Skin epidermis (tissue), 12 donors: ENCODE measurements around the gene HNRNPK.
A peak's percentile ranks its signal among the peaks of the same experiment; 100 is the strongest.

Experiments
- H3K27ac ChIP-seq, 21 experiments: fragments of 200-600 bp; sonication (generic) in 11 of 21; one replicate each; pipeline ENCODE4 v1.5.0; 2020; ENCODE audit warnings: mild to moderate bottlenecking in 3 of 21, inconsistent platforms in 2 of 21, moderate library complexity in 2 of 21
- H3K4me3 ChIP-seq, 7 experiments: fragments of 200-600 bp; sonication (generic) in 2 of 7; one replicate each; pipeline ENCODE4 v1.5.0; 2020; ENCODE audit warnings: inconsistent platforms in 2 of 7, mild to moderate bottlenecking in 2 of 7, moderate library complexity in 1 of 7

HNRNPK gene

DNA sequence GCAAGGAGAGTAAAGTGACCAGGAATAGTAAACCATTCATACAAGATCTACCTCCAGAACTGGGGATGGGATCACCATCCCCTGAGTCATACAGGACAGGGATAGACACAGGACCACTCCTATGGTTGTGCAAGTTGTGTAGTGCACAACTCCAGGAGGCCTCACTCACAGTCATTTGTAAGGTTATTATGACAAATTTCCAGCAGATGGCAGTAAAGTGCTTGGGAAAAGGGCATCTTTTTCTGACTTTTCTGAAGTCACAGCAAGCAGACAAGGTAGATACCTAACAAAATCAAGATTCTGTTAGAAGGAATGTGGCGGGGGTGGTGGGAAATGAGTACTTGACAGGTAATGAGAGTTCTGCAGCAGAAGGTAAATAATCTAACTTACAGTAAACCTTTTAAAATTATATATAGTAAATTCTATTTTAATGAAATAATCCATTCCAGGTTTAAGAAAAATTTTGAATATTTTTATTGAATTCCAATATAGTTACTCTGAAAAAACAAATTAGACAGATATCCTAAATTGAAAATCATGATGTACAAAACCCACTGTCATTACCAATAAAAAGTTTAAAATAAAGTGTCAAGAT lies 42.1 kb downstream of the HNRNPK start:
- H3K27ac ChIP-seq: no peak overlapping the region
- H3K4me3 ChIP-seq: no peak overlapping the region

DNA sequence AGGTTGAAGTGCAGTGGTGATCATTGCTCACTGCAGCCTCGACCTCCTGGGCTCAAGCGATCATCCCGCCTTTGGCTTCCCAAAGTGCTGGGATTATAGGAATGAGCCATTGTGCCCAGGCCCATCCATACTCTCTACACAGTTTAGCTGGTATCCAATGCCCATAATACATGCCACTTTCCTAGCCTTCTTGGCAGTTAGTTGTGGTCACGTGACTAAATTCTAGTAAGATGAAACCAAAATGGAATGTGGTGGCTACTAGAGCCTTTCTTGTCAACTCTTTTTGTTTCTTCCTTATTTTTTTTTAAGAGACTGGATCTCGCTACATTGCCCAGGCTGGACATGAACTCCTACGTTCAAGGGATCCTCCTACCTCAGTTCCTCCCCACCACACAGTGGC lies 43.5 kb downstream of the HNRNPK start:
- H3K4me3 ChIP-seq: no peak overlapping the region

DNA sequence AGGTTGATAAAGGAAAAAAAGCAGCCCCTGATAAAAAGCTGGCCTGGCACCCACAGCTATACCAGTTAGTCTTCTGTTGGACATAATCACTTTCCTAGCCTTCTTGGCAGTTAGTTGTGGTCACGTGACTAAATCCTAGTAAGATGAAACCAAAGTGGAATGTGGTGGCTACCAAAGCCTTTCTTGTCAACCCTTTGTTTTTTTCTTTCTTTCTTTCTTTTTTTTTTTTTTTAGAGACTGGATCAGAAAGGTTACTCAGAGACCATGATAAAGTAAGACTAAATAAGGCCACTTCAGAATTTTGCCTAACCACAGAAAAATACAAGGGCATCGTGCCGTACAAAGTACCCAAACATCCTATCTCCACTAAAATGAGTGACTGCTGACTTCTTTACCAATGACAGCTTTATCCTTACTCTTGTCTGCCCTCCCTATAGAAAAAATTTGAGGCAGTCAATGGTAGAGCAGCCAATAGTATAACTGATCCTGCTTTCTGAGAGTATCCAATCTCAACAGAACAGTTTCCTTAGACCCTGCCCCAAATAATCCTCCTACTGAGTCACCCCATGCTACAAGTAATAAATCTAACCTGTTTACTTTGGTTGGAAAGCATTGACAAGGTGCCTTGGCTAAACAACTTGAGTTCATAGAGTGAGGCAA lies 44.6 kb downstream of the HNRNPK start:
- Histone ChIP-seq H3K27ac (peak overlapping the region in 2 of 21 experiments; percentile 31 to 54), H3K4me3 (no peak overlapping the region)

More for the DNA sequence above, 43.5 kb downstream of the HNRNPK start:
- H3K27ac ChIP-seq: no peak overlapping the region

DNA sequence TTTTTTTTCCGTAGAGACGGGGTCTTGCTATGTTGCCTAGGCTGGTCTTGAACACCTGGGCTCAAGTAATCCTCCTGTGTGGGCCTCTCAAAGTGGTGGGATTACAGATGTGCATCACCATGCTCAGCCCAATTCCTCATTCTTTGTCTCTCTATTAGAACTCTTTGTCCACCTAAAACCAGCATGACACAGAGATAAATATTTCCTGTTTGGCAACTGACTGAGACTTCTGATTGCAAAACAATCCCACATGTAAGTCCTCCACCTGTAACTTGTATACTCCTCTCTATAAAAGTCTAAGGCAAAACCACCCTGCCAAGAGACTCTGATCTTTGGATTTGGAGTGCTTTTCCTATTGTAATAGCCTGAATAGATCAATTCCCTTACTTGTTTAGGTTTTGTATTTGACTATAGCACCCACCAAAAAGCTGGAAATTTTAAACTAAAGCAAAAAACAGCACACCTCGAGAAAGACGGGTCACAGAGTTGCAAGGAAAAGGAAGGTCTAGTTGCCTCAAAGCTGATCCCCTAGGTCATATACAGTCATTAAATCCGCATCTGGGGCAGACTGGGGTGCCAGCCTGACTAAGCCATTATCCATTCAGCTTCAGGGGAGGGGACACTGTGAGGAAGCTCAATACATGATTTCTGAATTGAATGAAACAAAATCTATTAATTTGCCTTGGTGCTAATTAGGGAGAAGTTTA lies 45.3 kb downstream of the HNRNPK start:
- Histone ChIP-seq H3K27ac (peak overlapping the region in 2 of 21 experiments; percentile 31 to 54), H3K4me3 (no peak overlapping the region)

DNA sequence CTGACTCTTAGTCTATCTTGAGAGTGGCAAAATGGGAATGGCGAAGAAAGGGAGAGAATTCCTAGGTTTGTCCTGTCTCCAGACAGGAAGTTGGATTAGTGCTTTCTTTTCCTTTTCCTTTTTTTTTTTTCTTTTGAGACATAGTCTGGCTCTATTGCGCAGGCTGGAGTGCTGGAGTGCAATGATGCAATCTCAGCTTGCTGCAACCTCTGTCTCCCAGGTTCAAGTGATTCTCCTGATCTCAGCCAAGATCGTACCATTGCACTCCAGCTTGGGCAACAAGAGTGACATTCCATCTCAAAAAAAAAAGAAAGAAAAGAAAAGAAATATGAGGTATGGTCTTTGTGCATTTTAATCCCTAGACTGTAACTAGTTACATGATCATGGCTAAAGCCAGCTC lies 46.2 kb downstream of the HNRNPK start:
- H3K27ac ChIP-seq: peak overlapping the region in 1 of 21 experiments; percentile 54
- no peak overlapping the region for H3K4me3 ChIP-seq

DNA sequence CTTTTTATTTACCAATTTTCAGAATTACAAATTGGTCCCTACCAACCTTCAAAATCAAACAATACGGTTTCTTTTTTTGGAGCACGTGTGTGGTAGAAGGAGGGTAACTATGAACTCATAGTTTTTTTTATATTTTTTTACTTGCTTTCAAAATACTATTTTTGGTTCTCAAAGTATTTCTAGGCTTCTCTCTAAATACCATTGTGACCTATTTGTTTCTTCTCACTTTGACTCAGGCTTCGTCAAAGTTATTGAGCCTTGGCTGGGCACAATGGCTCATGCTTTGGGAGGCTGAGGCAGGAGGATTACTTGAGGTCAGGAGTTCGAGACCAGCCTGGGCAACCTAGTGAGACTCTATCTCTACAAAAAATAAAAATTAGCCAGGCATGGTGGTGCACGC lies 47.2 kb downstream of the HNRNPK start:
- no peak overlapping the region for H3K4me3 ChIP-seq
- no peak overlapping the region for H3K27ac ChIP-seq

DNA sequence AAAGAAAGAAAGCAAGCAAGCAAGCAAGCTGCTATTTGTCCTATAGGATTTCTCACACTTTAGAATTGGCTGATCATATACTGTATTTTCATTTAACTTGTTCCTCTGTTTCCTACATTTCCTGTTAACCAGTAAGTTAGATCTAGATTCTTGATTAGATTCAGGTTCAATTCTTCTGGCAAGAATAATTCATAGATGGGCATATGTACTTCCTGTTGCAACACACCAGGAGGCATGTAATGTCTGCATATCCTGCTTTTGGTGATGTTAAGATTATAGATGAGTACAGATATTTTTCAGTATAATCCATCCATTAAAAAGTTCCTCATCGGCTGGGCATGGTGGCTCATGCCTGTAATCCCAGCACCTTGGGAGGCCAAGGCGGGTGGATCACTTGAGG lies 48.0 kb downstream of the HNRNPK start:
- H3K27ac ChIP-seq: no peak overlapping the region

DNA sequence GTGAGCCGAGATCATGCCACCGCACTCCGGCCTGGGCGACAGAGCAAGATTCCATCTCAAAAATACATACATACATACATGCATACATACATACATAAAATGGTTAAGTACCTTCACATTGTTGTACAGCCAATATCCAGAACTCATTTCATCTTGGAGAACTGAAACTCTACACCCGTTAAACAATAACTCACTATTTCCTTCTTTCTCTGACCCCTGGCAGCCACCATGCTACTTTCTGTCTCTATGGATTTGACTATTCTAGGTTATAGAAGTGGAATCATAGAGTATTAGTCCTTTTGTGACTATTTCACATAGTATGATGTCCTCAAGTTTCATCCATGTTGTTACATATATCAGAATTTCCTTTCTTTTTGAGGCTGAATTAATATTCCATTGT lies 49.1 kb downstream of the HNRNPK start:
- Histone ChIP-seq H3K27ac (no peak overlapping the region), H3K4me3 (no peak overlapping the region)

More for the DNA sequence above, 48.0 kb downstream of the HNRNPK start:
- no peak overlapping the region for H3K4me3 ChIP-seq

DNA sequence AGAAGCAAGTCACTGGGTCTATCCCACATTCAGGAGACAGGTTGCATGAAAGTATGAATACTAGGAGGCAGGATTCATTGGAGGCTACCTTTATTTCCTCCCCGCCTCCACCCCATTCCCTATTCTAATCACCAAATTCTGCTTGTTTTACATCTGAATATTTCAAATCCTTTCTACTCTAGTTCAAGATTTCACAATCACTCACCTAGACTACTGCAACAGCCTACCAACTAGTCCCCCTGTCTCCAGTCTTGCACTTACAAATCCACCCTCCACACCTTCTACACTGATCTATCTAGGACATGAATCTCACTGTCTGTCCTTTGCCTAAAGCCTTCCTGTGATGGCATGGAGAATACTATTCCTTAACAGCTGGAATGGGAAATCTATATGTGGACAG lies 52.4 kb downstream of the HNRNPK start:
- Histone ChIP-seq H3K27ac (no peak overlapping the region), H3K4me3 (no peak overlapping the region)

DNA sequence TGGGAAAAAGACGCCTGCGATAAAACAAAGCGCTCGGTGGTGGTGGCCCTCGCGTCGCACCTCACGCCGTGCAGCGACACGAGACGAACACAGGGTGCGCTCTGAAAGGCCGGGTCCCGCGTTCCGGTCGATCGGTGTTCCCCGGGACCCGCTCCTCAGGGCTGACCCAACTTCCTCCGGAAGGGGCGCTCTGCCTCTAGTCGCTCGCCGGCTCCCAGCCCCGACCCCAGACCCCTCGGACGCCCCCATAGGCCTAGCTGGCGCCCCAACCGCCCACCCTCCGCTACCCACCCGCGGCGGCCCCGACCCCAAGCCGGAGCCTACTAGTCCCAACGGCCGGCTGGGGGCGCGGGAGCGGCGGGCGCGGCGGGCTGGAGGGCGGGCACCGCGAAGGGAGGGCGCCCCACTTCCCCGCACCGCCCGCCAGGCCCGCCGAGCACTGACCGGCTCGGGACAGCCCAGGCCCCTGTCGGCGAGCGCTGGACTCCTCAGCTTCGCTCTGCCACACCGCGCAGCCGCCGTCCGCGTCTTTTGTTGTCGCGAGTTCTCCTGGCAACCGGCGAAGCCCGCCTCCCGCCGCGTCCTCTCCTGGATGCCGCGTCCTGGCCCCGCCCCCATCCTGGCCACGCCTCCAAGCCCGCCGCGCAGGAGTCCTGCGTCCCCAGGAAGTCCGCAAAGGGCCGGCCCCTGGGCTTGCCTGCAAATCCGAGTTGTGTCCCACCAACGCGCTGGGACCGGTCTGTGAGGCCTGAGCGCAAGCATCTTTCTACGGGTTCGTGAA lies 58.9 kb downstream of the HNRNPK start, which contains the start of gene KIF27:
TSS of gene KIF27 (minus strand) at position 506 of the 781 bp plus-strand sequence. CDS start 5,841 bp downstream, outside the sequence.
- Histone ChIP-seq H3K27ac (peak within 1 kb of the TSS; percentile 82 to 100 (median 97)), H3K4me3 (peak within 1 kb of the TSS; percentile 58 to 98 (median 84))

DNA sequence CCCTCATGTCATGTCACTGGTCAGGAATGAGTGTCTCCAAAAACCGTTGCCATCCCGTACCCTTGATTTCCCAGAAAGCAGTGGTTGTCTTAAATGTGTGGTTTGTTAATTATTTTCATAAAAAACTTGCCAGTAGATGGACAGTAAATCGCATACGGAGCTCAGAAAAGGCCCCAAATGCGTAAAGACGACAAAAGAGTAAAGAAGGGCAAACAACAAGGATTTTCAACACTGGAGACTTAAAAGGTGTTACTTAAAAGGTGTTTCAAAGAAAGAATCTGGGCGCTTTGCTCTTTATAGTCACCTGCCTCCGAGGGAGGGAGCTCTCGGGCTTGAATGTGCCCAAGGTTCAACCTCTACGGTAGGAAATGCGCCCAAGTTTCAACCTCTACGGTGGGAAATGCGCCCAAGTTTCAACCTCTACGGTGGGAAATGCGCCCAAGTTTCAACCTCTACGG lies 59.5 kb downstream of the HNRNPK start:
- Histone ChIP-seq H3K27ac (peak overlapping the region; percentile 82 to 100 (median 97)), H3K4me3 (peak overlapping the region; percentile 58 to 98 (median 84))

DNA sequence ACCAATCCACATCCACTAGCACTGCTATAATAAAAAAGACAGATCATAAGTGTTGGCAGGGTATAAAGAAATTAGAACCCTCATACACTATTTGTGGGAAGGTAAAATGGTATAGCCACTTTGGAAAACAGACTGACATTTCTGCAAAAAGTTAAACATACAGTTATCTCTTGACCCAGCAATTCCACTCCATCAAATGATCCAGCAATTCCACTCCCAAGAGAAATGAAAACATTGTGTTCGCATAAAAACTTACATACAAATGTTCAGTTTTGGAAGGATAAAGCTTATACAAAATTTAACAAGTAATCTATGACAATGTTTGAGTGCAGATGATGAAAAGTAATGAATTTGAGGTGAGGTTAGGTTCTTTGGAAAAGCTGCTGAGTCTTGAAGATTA lies 60.9 kb downstream of the HNRNPK start:
- no peak overlapping the region for H3K27ac ChIP-seq
- no peak overlapping the region for H3K4me3 ChIP-seq
